ENCODE measurements around the gene ARHGAP26. TPM values are rescaled to one million over a fixed set of nuclear protein-coding genes. Genes with fewer than 3 reads are reported as not detected.

Gene ARHGAP26
- total RNA-seq, 4 donors from 2014 or later = 28.2 to 52.3 (median 37.9) TPM

DNA sequence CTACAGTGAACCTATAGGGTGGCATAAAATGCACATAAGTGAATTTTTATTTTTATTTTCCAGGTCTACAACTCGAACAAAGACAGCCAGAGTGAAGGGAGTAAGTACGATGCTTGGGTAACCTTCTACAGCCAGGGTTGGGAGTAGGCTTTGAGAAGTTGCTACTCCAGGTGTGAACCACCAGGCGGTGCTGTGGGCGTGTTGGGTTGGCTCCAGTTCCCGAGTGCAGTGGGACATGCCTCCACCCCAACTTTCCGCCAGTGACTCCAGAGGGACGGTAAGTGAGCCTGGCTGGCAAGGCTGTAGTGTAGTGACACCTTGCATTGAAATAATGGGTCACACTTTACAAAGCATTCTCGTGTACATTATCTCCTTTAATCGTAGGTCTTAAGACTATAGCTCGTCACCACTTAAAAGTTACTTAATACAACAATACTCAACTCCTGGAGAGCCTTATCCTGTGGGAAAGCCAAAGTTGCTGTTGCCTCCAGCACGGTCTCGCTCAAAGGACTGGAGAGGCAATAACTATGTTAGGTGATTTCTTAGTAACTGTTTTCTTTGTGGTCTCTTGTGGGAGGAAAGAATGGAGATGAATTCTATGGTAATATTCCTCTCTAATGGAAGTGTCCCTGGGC lies 244.0 kb downstream of the ARHGAP26 start:
- peak; percentile 64 to 78 for DNase-seq
- Histone ChIP-seq H3K27me3 (no peaks in the 10 kb centered on the region), H3K9me3 (no peaks in the 10 kb centered on the region), H3K4me1 (no peaks in the 10 kb centered on the region), H3K4me3 (replicated peaks in 1 of 3) (no peak overlapping the region), H3K36me3 (no peaks in the 10 kb centered on the region), H3K27ac (no peak overlapping the region)
- 26 to 45% methylated on average over 12 of the region's 12 CpGs for WGBS, 2 donors
- intact Hi-C loops (cut with DNase I) = loop anchor here (10.0 kb wide), 1 partner anchor 391 kb away; the partner anchor contains the start of gene NR3C1
- TF ChIP-seq POLR2A (IDR thresholded peaks at IDR 0.05) (no peak), CTCF (IDR thresholded peaks at IDR 0.05) (peak; percentile 40 to 84 (median 63))

GRCh38 chr5:143016777-143017516 lies 246.8 kb downstream of the ARHGAP26 start:
- intact Hi-C loops (cut with DNase I) = loop anchor here (10.0 kb wide), 1 partner anchor 388 kb away; the partner anchor contains the start of gene NR3C1
- Histone ChIP-seq H3K4me1 (no peaks in the 10 kb centered on the region), H3K4me3 (replicated peaks in 1 of 3) (no peak overlapping the region), H3K27me3 (no peaks in the 10 kb centered on the region), H3K9me3 (no peaks in the 10 kb centered on the region), H3K27ac (no peak overlapping the region), H3K36me3 (no peaks in the 10 kb centered on the region)
- DNase-seq = peak in 1 of 2 donors; percentile 10
- WGBS, 2 donors = 84 to 88% methylated on average over 5 of the region's 5 CpGs
- TF ChIP-seq CTCF (IDR thresholded peaks at IDR 0.05) = peak in 1 of 6 experiments; percentile 25
- no peak for TF ChIP-seq POLR2A (IDR thresholded peaks at IDR 0.05)

DNA sequence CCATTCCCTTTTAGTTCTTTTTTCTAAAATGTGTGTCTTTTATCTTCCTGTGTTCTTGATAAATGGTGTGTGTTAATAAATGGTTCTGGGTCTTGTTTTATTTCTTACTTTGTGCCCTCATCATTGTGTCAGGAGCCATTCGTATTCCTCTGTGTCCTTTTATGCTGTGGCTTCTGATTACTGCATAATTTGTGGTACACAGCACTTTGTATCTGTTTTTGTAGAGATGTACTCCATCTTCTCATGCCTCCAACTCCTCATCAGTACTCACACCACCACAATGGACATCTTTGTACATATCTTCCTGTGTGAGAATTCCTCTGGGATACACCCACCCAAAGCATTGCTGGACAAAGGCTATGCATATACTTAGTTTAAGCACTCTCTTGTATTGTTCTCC lies 247.4 kb downstream of the ARHGAP26 start:
- H3K4me3 ChIP-seq (replicated peaks in 1 of 3) = no peak overlapping the region
- no peaks in the 10 kb centered on the region for H3K27me3 ChIP-seq
- no peaks in the 10 kb centered on the region for H3K9me3 ChIP-seq
- no peaks in the 10 kb centered on the region for H3K36me3 ChIP-seq
- 97 to 98% methylated on average over 1 of the region's 1 CpG for WGBS, 2 donors
- no peak for DNase-seq
- TF ChIP-seq POLR2A (IDR thresholded peaks at IDR 0.05) (no peak), CTCF (IDR thresholded peaks at IDR 0.05) (no peak)
- no peak overlapping the region for H3K27ac ChIP-seq
- intact Hi-C loops (cut with DNase I) = loop anchor here (10.0 kb wide), 1 partner anchor 387 kb away; the partner anchor contains the start of gene NR3C1
- no peaks in the 10 kb centered on the region for H3K4me1 ChIP-seq

GRCh38 chr5:143017992-143018391 lies 247.8 kb downstream of the ARHGAP26 start:
- 98% methylated on average over 1 of the region's 1 CpG for WGBS, 2 donors
- Histone ChIP-seq H3K36me3 (no peaks in the 10 kb centered on the region), H3K27ac (no peak overlapping the region), H3K9me3 (no peaks in the 10 kb centered on the region), H3K4me3 (replicated peaks in 1 of 3) (no peak overlapping the region), H3K27me3 (no peaks in the 10 kb centered on the region), H3K4me1 (peaks cover 0 to under 1% of the 10 kb centered on the region in 2 donors)
- intact Hi-C loops (cut with DNase I) = loop anchor here (10.0 kb wide), 1 partner anchor 387 kb away; the partner anchor contains the start of gene NR3C1
- TF ChIP-seq POLR2A (IDR thresholded peaks at IDR 0.05) (no peak), CTCF (IDR thresholded peaks at IDR 0.05) (no peak)
- no peak for DNase-seq

- no peak for TF ChIP-seq CTCF (IDR thresholded peaks at IDR 0.05)
- TF ChIP-seq POLR2A (IDR thresholded peaks at IDR 0.05) = no peak
- DNase-seq = no peak
- H3K4me1 ChIP-seq = peaks cover 0 to 12% of the 10 kb centered on the region in 2 donors
- intact Hi-C loops (cut with DNase I) = loop anchor here (10.0 kb wide), 1 partner anchor 386 kb away; the partner anchor contains the start of gene NR3C1
- no peak overlapping the region for H3K27ac ChIP-seq
- H3K9me3 ChIP-seq = no peaks in the 10 kb centered on the region
- H3K4me3 ChIP-seq (replicated peaks in 1 of 3) = no peak overlapping the region
- H3K36me3 ChIP-seq = no peaks in the 10 kb centered on the region
- WGBS, 2 donors = 94 to 95% methylated on average over 4 of the region's 4 CpGs
- H3K27me3 ChIP-seq = no peaks in the 10 kb centered on the region
Measured at GRCh38 chr5:143019157-143019556, 249.0 kb downstream of the ARHGAP26 start.
